NB4 (cell line): ENCODE data around the gene SMURF2.
A peak's percentile ranks its signal among the peaks of the same experiment; 100 is the strongest.

ENCODE experiments used
- CTCF ChIP-seq: IDR thresholded peaks from one replicate; pipeline ENCODE4 v1.5.1; 2012; ENCODE audit warnings: low read depth, low read length
- MAX ChIP-seq: IDR thresholded peaks from 2 replicates; pipeline ENCODE4 v1.6.1; 2011; ENCODE audit warnings: low read depth, low read length
- POLR2A ChIP-seq: IDR thresholded peaks from 2 replicates; pipeline ENCODE4 v1.6.1; 2011; ENCODE audit warnings: mild to moderate bottlenecking; ENCODE audit not compliant: insufficient read length; ENCODE audit errors: extremely low read depth

- TF ChIP-seq POLR2A (peak; percentile 47), MAX (peak; percentile 93), CTCF (no peak)
Measured at GRCh38 chr17:64505340-64506200, 156.5 kb downstream of the SMURF2 start.
